ENCODE data around the gene WDFY4.

WDFY4 gene

DNA sequence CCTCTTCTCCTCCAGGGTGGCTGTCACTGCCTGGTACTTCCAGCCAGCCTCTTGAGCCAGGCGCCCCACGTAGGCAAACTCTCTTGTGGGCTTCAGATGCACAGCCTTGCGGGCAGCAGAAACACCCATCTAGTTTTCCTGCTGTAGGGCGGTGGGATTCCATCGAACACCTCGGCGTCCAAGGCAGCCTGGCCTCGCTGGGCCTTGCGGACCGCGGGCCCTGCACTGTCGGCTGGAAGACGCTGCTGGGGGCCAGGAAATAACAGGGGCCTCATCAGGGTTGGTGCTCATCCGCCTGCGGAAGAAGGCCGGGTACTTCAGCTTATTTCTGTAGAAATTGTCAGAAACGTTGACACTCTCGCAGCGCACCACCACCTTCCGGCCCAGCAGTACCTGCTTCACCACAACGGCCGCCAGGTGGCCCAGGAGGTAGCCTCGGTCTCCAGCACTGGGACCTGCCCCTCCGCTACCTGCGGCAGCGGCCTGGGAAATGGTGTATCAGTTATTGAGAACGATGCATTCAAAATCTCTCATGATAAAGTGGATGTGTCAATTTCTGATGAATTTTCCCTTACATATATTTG lies 61.1 kb downstream of the WDFY4 start:
- DNase-seq = no peak

GRCh38 chr10:48748573-48748972 lies 63.9 kb downstream of the WDFY4 start:
- DNase-seq = no peak

DNA sequence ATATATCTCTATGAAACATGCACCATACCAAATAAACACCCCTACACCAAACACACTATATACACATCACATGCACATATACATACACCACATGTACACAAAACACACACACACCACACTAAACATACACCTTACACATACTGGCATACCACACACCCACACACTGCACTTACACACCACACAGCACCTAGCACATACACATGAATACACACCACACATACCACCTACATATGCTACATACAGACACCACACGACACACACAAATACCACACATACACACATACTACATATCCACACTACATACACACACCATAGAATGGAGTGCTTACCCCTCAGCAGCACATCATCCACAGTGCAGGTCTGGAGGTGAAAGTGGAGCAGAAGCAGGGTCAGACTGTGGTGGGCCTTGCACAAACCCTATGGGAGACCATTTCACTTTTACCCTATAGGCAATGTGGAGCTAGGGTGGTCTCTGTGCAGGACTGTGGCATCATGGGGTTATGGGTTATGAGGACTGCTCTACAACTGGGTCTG lies 64.6 kb downstream of the WDFY4 start:
- no peak for DNase-seq

DNA sequence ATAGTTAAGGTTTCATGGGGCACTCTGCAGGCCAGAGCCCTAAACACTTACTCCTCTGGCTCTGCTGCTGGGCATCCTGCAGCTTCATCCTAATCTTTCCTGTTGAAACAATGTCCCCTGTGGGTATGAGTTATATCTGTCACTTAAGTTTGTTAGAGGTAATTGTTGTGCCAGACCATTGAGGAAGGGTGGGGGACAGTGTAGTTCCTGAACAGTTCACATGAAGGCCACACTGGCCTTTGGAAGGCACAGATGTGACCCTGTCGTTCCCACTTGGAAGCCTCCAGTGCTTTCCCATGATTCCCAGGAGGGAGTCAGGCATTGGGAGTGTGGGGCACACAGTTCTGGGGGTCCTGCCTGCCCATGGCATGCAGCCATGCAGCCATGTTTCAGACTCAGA lies 65.3 kb downstream of the WDFY4 start:
- DNase-seq = no peak

DNA sequence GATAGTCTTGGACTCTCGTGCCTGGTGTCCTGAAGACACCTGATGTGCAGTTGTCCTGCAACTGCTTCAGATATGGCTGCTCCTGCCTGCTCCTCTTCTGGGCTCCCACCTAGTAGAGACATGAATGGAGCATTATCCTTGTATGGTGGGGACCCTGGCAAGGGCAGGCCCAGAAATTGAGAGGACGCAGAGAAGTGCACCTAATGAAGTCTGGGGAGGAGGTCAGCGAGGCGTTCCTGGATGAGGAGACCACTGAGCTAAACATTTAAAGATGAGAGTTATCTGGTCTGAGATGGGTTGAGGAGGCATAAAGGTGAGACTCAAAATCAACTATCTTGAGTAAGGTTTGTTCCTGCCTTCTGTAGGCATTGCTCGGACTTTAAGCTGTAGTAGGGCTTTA lies 66.3 kb downstream of the WDFY4 start:
- no peak for DNase-seq

DNA sequence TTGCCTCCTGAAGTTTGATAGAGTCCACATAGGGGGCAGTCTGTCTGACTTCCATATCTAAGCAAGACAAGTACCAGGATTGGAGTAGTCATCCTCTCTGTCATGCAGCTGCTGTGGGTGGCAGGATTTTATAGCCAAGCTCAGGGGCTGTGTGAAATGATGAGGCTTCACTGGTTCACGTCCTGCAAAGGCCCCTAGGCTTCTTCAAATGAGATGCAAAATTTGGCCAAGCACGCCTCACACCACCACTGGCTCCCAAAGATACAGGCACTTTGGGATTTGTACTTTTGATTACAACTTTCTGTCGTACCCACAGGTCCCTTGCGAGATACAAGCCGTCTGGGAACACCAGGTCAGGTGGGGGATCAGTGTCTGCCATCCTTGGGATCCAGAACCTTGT lies 67.1 kb downstream of the WDFY4 start:
- DNase-seq = no peak

DNA sequence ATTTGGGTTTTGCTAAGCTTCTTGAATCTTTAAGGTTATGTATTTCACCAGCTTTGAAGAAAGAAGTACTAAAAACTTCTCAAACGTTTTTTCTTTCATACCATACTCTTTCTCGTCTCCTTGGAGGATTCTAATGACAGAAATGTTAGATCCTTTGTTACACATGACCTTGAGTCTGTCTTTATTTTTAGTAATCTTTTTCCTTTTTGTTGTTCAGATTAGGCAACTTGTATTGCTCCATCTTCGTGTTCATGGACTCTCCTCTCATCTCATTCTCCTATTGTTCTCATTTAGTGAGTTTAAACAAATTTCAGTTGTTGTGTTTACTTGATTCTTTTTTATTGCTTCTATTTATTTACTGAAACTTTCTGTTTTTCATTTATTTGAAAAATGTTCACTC lies 73.7 kb downstream of the WDFY4 start:
- DNase-seq = no peak

DNA sequence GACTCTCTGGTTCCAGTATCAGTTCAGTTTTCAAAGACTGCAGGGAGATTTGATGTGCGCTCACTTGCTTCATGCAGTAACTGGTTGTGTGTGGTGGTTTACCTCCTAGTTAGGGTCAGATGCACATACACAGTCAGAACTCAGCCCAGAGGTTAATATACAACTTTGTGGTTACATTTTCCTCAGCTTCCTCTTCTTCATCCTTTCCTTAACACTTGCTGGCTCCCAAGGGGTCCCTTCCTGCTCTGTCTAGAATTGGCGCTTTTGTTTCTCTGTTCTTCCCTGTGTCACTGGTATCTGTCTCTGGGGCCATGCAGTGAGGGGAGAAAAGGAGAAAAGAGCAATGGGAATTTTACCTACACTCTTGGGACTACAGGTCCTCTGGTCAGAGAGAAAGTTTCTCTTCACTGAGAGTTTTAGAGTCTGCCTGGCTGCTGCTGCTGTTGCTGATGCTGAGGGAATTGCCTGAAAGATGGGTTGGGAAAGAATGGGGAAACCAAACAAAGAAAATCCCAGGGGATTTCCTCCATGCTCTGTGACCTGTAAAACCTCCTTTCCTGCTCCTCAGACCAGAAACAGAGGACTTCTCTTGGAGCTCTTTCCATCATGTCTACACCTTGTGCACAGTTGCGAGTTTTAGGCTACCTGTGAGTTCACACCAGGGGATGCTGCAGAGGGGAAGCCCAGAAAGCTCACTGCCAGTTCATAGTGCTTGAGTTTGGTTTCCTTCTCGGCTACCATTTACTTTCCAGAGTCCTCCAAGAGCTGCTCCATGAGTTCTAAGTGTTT lies 74.6 kb downstream of the WDFY4 start:
- no peak for DNase-seq

DNA sequence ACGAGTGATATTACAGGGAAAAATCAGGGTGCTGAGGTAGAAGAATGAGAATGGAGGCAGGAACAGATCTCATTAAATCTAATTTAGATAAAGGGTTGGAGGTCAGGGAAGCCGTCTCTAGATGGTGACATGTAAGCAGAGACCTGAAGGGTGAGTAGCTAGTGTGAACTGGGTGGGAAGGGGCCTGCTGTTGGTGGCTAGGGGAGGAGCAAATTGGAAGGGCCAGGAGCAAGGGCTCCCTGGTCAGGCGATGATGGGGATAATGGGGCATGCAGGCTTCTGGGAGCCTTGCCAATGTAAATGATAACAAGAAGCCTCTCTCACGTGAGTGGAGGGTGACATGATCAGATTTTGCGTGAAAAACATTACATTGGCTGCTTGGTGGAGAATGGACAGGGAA lies 76.3 kb downstream of the WDFY4 start:
- no peak for DNase-seq

- no peak for DNase-seq
Measured at GRCh38 chr10:48762064-48763042, 77.7 kb downstream of the WDFY4 start.

GRCh38 chr10:48763403-48763965 lies 78.8 kb downstream of the WDFY4 start:
- no peak for DNase-seq

- DNase-seq = no peak
Measured at GRCh38 chr10:48764486-48764885, 79.8 kb downstream of the WDFY4 start.

DNA sequence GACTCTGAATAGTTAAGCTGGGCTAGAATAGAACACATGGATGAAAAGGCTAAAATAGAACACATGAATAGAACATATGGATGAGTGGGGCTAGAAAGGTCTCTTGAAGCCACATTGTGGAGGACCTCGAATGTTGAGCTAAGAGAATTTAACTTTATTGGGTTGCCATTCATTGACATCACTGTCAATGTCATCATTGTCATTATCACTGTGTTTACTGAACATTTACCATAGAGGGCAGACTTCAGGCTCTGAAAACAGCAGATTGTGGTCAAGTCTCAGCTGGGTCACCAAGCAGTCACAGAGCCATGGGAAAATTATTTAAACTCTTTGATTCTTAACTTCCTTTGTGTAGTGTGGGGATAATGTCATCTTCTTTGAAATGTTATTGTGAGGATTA lies 80.4 kb downstream of the WDFY4 start:
- no peak for DNase-seq

GRCh38 chr10:48765527-48765926 lies 80.9 kb downstream of the WDFY4 start:
- DNase-seq = no peak

GRCh38 chr10:48767373-48768143 lies 82.9 kb downstream of the WDFY4 start:
- DNase-seq = no peak

DNA sequence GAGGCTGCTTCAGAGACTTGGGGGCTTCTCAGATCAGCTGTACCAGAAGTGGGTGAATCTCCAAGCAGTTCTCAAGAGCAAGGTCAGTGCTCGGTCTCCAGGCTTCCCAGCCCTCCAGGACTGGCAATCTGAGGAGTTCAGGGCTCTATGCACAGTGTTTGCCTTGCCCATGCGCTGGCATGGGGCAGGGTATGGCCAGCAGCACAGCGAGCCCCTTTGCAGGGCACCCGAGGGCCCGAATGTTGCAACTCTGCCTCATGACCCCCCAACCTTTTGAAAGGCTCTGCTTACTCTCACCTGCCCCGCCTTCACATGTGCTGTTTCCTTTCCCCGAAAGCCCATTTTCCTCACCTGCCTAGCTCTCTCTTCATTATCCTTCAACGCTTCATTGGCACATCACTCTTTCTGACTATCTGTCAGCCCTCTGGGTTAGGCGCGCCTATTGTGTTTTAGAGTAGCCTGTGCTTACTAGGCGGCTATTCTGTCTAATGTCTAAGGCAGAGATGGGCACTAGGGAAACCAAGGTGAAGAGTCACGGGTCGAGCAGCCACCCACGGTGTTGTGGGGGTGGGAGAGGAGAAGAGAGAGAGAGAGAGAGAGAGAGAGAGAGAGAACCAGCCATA lies 83.6 kb downstream of the WDFY4 start:
- no peak for DNase-seq

- no peak for DNase-seq
Measured at GRCh38 chr10:48768926-48769325, 84.3 kb downstream of the WDFY4 start.

DNA sequence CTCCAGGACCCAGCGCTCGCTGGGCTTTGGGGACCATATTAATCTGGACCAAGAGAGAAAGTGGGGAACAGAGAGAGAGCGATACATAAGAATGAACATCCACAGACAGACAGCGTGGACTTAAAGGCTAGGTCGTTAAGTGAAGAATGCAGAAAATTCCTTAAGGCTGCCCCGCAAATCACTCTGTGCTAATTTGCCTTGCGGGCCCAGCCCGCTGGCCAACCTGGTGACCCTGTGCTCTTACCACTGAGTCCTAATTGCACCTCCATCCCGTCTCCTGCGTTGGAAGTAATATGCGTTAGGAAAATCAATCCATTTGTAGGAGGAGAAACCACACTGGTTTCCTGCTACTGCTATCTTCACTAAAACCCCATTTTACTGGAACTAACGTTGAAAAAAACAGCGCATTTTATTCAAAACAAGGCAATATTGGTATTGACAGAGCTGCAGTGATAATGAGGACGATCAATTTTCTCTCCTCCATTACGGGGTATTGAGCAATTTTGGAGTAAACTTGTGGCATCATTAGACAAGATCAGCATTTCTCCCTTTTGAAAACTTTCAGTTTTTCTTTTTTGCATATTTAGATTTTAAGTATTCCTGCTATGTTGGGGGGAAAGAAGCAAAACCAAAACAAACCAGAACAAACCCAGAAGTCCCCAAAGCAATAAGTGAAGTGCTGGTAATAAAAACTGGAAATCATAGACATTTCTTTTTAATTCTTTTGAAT lies 85.2 kb downstream of the WDFY4 start:
- DNase-seq = no peak

DNA sequence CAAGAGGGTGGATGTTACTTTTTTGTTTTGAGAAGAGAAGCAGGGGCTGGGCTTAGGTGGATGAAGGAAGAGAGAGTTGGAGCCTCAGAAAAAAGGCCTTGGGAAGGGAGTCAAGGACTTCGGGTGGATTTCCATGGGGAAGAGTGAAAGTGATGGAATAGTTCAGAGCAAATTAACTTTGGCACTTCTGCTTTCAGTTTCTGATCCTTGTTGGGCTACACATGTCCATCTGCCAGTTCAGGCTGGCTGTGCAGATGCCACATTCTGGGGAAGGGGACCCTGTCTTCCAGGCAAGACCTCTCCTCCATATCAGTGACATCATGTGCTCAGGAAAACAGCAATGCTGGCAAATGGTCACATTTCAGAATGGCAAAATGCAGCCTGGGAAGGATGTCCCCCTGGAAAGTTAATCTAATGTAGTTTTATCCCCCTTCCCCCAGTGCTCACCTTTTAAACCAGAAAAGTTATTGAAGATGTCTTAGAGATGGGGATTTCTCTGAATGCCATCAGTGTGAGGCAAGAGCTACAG lies 86.0 kb downstream of the WDFY4 start:
- no peak for DNase-seq

DNA sequence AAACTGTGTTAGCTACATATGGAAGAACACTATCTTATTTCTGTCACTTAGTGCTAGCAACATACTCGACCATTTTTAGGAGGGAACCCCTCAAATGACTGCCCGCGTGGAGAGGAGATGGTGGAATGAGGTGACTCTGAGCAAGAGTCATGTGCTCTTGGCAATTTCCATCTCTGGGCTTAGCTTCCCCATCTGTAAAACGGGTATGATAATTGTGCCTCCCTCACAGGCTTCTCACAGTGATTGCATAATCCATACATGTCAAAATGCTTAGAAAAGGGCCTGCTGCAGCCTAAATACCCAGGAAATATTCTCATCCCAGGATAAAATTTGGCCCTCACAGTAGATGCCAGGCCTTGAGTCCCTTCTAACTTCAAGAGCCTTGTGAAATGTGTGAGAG lies 86.6 kb downstream of the WDFY4 start:
- no peak for DNase-seq

GRCh38 chr10:48772059-48772458 lies 87.4 kb downstream of the WDFY4 start:
- no peak for DNase-seq
